GM23338 (cell line): ENCODE measurements around the gene MYOZ2. TPM values are rescaled to one million over a fixed set of nuclear protein-coding genes. Genes with fewer than 3 reads are reported as not detected.

Source experiments
- ATAC-seq: fragments of 200-7000 bp; cut with Tn5 transposase; 3 replicates; pipeline ENCODE4 v1.9.1; 2020
- DNase-seq: peaks from one replicate; pipeline ENCODE4 v3.0.0-alpha.2; 2015; ENCODE audit warnings: low spot score
- H2AFZ ChIP-seq: fragments of 200-600 bp; sonication (generic); 2 replicates; pipeline ENCODE4 v1.8.0; 2016; ENCODE audit warnings: antibody characterized with exemption, mild to moderate bottlenecking, moderate library complexity
- H3F3A ChIP-seq: fragments of 200-600 bp; sonication (generic); replicated peaks from 2 replicates; pipeline ENCODE4 v1.8.0; 2017; ENCODE audit warnings: antibody characterized with exemption, mixed run types, low read depth
- H3K27ac ChIP-seq: fragments of 200-600 bp; sonication (generic); 2 replicates; pipeline ENCODE4 v1.6.1; 2016; ENCODE audit warnings: low read depth
- H3K27me3 ChIP-seq: fragments of 200-600 bp; sonication (generic); 2 replicates; pipeline ENCODE4 v1.8.0; 2016; ENCODE audit warnings: mild to moderate bottlenecking, mixed run types, moderate library complexity; ENCODE audit not compliant: insufficient read depth
- H3K36me3 ChIP-seq: fragments of 200-600 bp; sonication (generic); 2 replicates; pipeline ENCODE4 v1.8.0; 2016; ENCODE audit warnings: mild to moderate bottlenecking; ENCODE audit not compliant: insufficient read depth
- H3K4me1 ChIP-seq: fragments of 200-600 bp; sonication (generic); 2 replicates; pipeline ENCODE4 v1.8.0; 2016; ENCODE audit warnings: mild to moderate bottlenecking, moderate library complexity; ENCODE audit not compliant: insufficient read depth
- H3K4me2 ChIP-seq: fragments of 200-600 bp; sonication (generic); 2 replicates; pipeline ENCODE4 v1.7.1; 2017; ENCODE audit warnings: mixed run types
- H3K4me3 ChIP-seq: fragments of 200-600 bp; sonication (generic); 2 replicates; pipeline ENCODE4 v1.6.1; 2016; ENCODE audit warnings: mixed run types
- H3K79me2 ChIP-seq: fragments of 200-600 bp; sonication (generic); replicated peaks from 2 replicates; pipeline ENCODE4 v1.8.0; 2017; ENCODE audit warnings: mild to moderate bottlenecking; ENCODE audit not compliant: insufficient read depth
- H3K9me2 ChIP-seq: fragments of 200-600 bp; sonication (generic); 2 replicates; pipeline ENCODE4 v1.8.0; 2017; ENCODE audit not compliant: insufficient read depth
- H4K20me1 ChIP-seq: fragments of 200-600 bp; sonication (generic); replicated peaks from 2 replicates; pipeline ENCODE4 v1.8.0; 2017; ENCODE audit warnings: mild to moderate bottlenecking; ENCODE audit not compliant: insufficient read depth
- H3K27ac Mint-ChIP-seq: 2 replicates; pipeline ENCODE4 v1.8.0; 2020; ENCODE audit warnings: inconsistent platforms, mild to moderate bottlenecking, moderate library complexity, mixed read lengths
- H3K27me3 Mint-ChIP-seq: 3 replicates; pipeline ENCODE4 v1.8.0; 2022; ENCODE audit warnings: low read depth, mild to moderate bottlenecking, moderate library complexity, mixed read lengths, inconsistent platforms; ENCODE audit not compliant: insufficient read depth, poor library complexity
- H3K36me3 Mint-ChIP-seq: 3 replicates; pipeline ENCODE4 v1.8.0; 2021; ENCODE audit warnings: low read depth, mild to moderate bottlenecking, inconsistent platforms, moderate library complexity, mixed read lengths
- H3K4me1 Mint-ChIP-seq: 3 replicates; pipeline ENCODE4 v1.8.0; 2020; ENCODE audit warnings: mild to moderate bottlenecking, inconsistent platforms, mixed read lengths
- H3K4me3 Mint-ChIP-seq: 3 replicates; pipeline ENCODE4 v1.8.0; 2021; ENCODE audit warnings: moderate library complexity, mild to moderate bottlenecking, inconsistent platforms, mixed read lengths
- H3K9me3 Mint-ChIP-seq: 3 replicates; pipeline ENCODE4 v1.8.0; 2020; ENCODE audit warnings: moderate library complexity, mild to moderate bottlenecking, inconsistent platforms, mixed read lengths
- CREB1 ChIP-seq: fragments of 250-450 bp; sonication (Bioruptor Pico); IDR thresholded peaks from 2 replicates; pipeline ENCODE4 v1.5.0; 2020; ENCODE audit warnings: low read depth, mild to moderate bottlenecking, moderate library complexity
- EZH2 ChIP-seq: fragments of 200-600 bp; sonication (generic); IDR thresholded peaks from one replicate; pipeline ENCODE4 v1.8.0; 2017; ENCODE audit warnings: antibody characterized with exemption, mild to moderate bottlenecking, low read depth; ENCODE audit not compliant: unreplicated experiment
- JUNB ChIP-seq: IDR thresholded peaks from one replicate; pipeline ENCODE4 v1.6.1; 2016; ENCODE audit warnings: antibody characterized with exemption; ENCODE audit not compliant: unreplicated experiment
- NANOG ChIP-seq: IDR thresholded peaks from 2 replicates; pipeline ENCODE4 v1.6.1; 2016; ENCODE audit warnings: antibody characterized with exemption, borderline replicate concordance
- POLR2AphosphoS5 ChIP-seq: IDR thresholded peaks from 2 replicates; pipeline ENCODE4 v1.6.1; 2016; ENCODE audit warnings: antibody characterized with exemption, low read depth
- STAT1 ChIP-seq: IDR thresholded peaks from one replicate; pipeline ENCODE4 v1.6.1; 2016; ENCODE audit warnings: antibody characterized with exemption; ENCODE audit not compliant: unreplicated experiment
- ZNF114 ChIP-seq: fragments of 250-450 bp; sonication (Bioruptor Pico); IDR thresholded peaks from 2 replicates; pipeline ENCODE4 v1.5.0; 2020; ENCODE audit warnings: mild to moderate bottlenecking, moderate library complexity
- ZNF331 ChIP-seq: fragments of 250-450 bp; sonication (Bioruptor Pico); IDR thresholded peaks from 2 replicates; pipeline ENCODE4 v1.5.0; 2020; ENCODE audit warnings: low read depth, mild to moderate bottlenecking, moderate library complexity
- polyA plus RNA-seq: library from polyadenylated mRNA; unstranded; fragments of >200 nt; fragmentation: Nextera tagmentation; extraction: Ambion mirVana; gene quantifications from 2 replicates; pipeline ENCODE4 v1.2.1, GENCODE V29; 2016
- total RNA-seq: library from RNA; depleted of rRNA; stranded (reverse); fragments of >200 nt; shearing (Covaris generic); gene quantifications from 2 replicates; pipeline ENCODE4 v1.2.3, GENCODE V29; 2014
- TF ChIP-seq, protein P1 (sequence below): IDR thresholded peaks from one replicate; pipeline ENCODE4 v1.6.1; 2018; ENCODE audit warnings: antibody characterized with exemption; ENCODE audit not compliant: unreplicated experiment
- TF ChIP-seq, protein P2 (sequence below), 2 experiments: fragments of 200-600 bp in 1 of 2; sonication (generic) in 1 of 2; conservative IDR thresholded peaks; 2 replicates each; pipeline versions ENCODE4 v1.5.1 to v1.6.1; 2016 to 2017; ENCODE audit warnings: antibody characterized with exemption in 2 of 2, low read depth in 2 of 2, mild to moderate bottlenecking in 2 of 2, moderate library complexity in 1 of 2

MYOZ2 gene
- total and polyA plus RNA-seq, 2 experiments from 2014 or later: not detected

DNA sequence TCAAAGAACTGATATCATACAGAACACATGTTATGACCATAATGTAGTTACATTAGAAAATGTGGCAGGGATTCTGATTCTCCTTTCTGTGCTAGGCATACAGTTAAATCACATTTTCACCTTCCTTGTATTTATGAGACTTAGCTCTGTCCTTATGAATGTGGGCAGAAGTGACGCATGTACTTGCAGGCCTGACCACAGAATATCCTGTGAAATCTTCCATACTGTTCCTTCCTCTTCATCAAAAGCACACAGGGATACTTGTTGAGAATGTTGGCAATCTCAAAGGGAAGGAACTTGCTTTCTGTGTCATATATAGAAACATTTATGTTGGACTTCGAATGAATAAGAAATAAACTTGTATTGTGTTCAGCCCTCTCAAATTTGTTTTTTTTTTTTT, 17.2 kb upstream of the MYOZ2 start (continued):
- TF ChIP-seq NANOG (no peak), STAT1 (no peak), CREB1 (no peak), JUNB (no peak), EZH2 (no peak), ZNF114 (CRISPR knock-in tag) (no peak)
- TF ChIP-seq, protein P1, sequence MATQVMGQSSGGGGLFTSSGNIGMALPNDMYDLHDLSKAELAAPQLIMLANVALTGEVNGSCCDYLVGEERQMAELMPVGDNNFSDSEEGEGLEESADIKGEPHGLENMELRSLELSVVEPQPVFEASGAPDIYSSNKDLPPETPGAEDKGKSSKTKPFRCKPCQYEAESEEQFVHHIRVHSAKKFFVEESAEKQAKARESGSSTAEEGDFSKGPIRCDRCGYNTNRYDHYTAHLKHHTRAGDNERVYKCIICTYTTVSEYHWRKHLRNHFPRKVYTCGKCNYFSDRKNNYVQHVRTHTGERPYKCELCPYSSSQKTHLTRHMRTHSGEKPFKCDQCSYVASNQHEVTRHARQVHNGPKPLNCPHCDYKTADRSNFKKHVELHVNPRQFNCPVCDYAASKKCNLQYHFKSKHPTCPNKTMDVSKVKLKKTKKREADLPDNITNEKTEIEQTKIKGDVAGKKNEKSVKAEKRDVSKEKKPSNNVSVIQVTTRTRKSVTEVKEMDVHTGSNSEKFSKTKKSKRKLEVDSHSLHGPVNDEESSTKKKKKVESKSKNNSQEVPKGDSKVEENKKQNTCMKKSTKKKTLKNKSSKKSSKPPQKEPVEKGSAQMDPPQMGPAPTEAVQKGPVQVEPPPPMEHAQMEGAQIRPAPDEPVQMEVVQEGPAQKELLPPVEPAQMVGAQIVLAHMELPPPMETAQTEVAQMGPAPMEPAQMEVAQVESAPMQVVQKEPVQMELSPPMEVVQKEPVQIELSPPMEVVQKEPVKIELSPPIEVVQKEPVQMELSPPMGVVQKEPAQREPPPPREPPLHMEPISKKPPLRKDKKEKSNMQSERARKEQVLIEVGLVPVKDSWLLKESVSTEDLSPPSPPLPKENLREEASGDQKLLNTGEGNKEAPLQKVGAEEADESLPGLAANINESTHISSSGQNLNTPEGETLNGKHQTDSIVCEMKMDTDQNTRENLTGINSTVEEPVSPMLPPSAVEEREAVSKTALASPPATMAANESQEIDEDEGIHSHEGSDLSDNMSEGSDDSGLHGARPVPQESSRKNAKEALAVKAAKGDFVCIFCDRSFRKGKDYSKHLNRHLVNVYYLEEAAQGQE: no peak
- TF ChIP-seq, protein P2, sequence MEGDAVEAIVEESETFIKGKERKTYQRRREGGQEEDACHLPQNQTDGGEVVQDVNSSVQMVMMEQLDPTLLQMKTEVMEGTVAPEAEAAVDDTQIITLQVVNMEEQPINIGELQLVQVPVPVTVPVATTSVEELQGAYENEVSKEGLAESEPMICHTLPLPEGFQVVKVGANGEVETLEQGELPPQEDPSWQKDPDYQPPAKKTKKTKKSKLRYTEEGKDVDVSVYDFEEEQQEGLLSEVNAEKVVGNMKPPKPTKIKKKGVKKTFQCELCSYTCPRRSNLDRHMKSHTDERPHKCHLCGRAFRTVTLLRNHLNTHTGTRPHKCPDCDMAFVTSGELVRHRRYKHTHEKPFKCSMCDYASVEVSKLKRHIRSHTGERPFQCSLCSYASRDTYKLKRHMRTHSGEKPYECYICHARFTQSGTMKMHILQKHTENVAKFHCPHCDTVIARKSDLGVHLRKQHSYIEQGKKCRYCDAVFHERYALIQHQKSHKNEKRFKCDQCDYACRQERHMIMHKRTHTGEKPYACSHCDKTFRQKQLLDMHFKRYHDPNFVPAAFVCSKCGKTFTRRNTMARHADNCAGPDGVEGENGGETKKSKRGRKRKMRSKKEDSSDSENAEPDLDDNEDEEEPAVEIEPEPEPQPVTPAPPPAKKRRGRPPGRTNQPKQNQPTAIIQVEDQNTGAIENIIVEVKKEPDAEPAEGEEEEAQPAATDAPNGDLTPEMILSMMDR (conservative IDR thresholded peaks at IDR 0.05; ENCODE audit: low read depth in 2 of 2): no peak

DNA sequence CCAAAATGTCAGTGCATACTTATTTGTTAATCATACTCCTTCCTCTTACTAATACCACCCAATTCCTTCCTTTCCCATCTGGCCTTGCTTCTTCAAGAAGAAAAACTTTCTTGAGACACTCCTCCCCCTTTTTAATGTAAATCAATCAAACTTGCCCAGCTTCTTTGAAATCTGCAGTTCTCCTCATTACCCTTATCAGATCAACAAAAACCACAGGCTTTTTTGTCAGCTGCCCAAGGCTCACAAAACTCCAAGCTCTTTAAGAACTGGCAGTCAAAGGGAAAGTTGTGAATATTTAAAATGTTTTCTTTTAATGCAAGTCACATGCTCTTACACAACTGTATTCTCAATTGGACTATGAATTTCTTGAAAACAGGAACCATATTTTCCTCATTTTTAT, 11.3 kb upstream of the MYOZ2 start:
- Histone ChIP-seq H3K4me2 (peak overlapping the region; percentile 11; the same call in 1 of the 2 replicates), H3F3A (no peaks in the 10 kb centered on the region), H3K79me2 (no peaks in the 10 kb centered on the region), H3K36me3 (no peaks in the 10 kb centered on the region), H4K20me1 (no peaks in the 10 kb centered on the region), H3K4me1 (peaks cover 10% of the 10 kb centered on the region; the same call in 1 of the 2 replicates), H3K9me2 (no peaks in the 10 kb centered on the region), H2AFZ (peak overlapping the region; percentile 87), H3K27me3 (no peaks in the 10 kb centered on the region), H3K27ac (no peak overlapping the region), H3K4me3 (no peak overlapping the region)
- Mint-ChIP-seq H3K9me3 (no peaks in the 10 kb centered on the region), H3K36me3 (no peaks in the 10 kb centered on the region), H3K4me3 (no peak overlapping the region), H3K4me1 (peaks cover 10% of the 10 kb centered on the region; the same call in 2 of the 3 replicates), H3K27me3 (no peaks in the 10 kb centered on the region), H3K27ac (no peak overlapping the region)
- ATAC-seq: no peak
- no peak for DNase-seq
- TF ChIP-seq STAT1: no peak
- TF ChIP-seq JUNB: no peak
- no peak for TF ChIP-seq ZNF114 (CRISPR knock-in tag)
- TF ChIP-seq, protein P2 (conservative IDR thresholded peaks at IDR 0.05; ENCODE audit: low read depth in 2 of 2): no peak
- TF ChIP-seq CREB1: no peak
- no peak for TF ChIP-seq EZH2
- TF ChIP-seq POLR2AphosphoS5: no peak
- no peak for TF ChIP-seq ZNF331
